ENCODE measurements around the gene SNX1. TPM values are rescaled to one million over a fixed set of nuclear protein-coding genes. Genes with fewer than 3 reads are reported as not detected.
A peak's percentile ranks its signal among the peaks of the same experiment; 100 is the strongest.
"Not testable (repeated sequence)": the region's sequence is repeated elsewhere in the genome, so short reads cannot be mapped to it uniquely, and the experiment has no call there.

The SNX1 gene
- total RNA-seq, 1 experiment from 2014 or later, result 75.5 TPM

- in situ Hi-C loops (cut with HindIII; ENCODE audit: low pct_unique_long_range_greater_than_20kb, low sequenced_read_pairs), result no loop called here
- DNase-seq (ENCODE audit: low read depth, low spot score), result no peak
These were observed 9.4 kb downstream of the SNX1 start for GRCh38 chr15:64105113-64105704.

GRCh38 chr15:64107337-64107736 lies 11.6 kb downstream of the SNX1 start:
- no peak for DNase-seq (ENCODE audit: low read depth, low spot score)
- in situ Hi-C loops (cut with HindIII; ENCODE audit: low pct_unique_long_range_greater_than_20kb, low sequenced_read_pairs), result no loop called here

GRCh38 chr15:64110108-64110701 lies 14.4 kb downstream of the SNX1 start:
- in situ Hi-C loops (cut with HindIII; ENCODE audit: low pct_unique_long_range_greater_than_20kb, low sequenced_read_pairs), result not testable (repeated sequence)

GRCh38 chr15:64110950-64111678 lies 15.3 kb downstream of the SNX1 start:
- DNase-seq (ENCODE audit: low read depth, low spot score), result no peak
- in situ Hi-C loops (cut with HindIII; ENCODE audit: low pct_unique_long_range_greater_than_20kb, low sequenced_read_pairs), result no loop called here

More at GRCh38 chr15:64110108-64110701, 14.4 kb downstream of the SNX1 start:
- DNase-seq (ENCODE audit: low read depth, low spot score), result not testable (repeated sequence)

GRCh38 chr15:64111679-64112050 lies 15.9 kb downstream of the SNX1 start:
- in situ Hi-C loops (cut with HindIII; ENCODE audit: low pct_unique_long_range_greater_than_20kb, low sequenced_read_pairs), result no loop called here
- DNase-seq (ENCODE audit: low read depth, low spot score), result peak; percentile 78

- DNase-seq (ENCODE audit: low read depth, low spot score), result peak; percentile 36
- in situ Hi-C loops (cut with HindIII; ENCODE audit: low pct_unique_long_range_greater_than_20kb, low sequenced_read_pairs), result no loop called here
These were observed 16.4 kb downstream of the SNX1 start for GRCh38 chr15:64112073-64112772.

- in situ Hi-C loops (cut with HindIII; ENCODE audit: low pct_unique_long_range_greater_than_20kb, low sequenced_read_pairs), result no loop called here
- no peak for DNase-seq (ENCODE audit: low read depth, low spot score)
These were observed 17.1 kb downstream of the SNX1 start for GRCh38 chr15:64112904-64113303.

- in situ Hi-C loops (cut with HindIII; ENCODE audit: low pct_unique_long_range_greater_than_20kb, low sequenced_read_pairs), result no loop called here
- no peak for DNase-seq (ENCODE audit: low read depth, low spot score)
These were observed 22.1 kb downstream of the SNX1 start for GRCh38 chr15:64117759-64118487.

- DNase-seq (ENCODE audit: low read depth, low spot score); in situ Hi-C loops (cut with HindIII; ENCODE audit: low pct_unique_long_range_greater_than_20kb, low sequenced_read_pairs): not testable (repeated sequence)
These were observed 24.5 kb downstream of the SNX1 start for GRCh38 chr15:64120322-64120721.

GRCh38 chr15:64121614-64122013 lies 25.8 kb downstream of the SNX1 start:
- in situ Hi-C loops (cut with HindIII; ENCODE audit: low pct_unique_long_range_greater_than_20kb, low sequenced_read_pairs), result no loop called here

GRCh38 chr15:64122444-64122843 lies 26.7 kb downstream of the SNX1 start:
- in situ Hi-C loops (cut with HindIII; ENCODE audit: low pct_unique_long_range_greater_than_20kb, low sequenced_read_pairs), result no loop called here
- no peak for DNase-seq (ENCODE audit: low read depth, low spot score)

More at GRCh38 chr15:64121614-64122013, 25.8 kb downstream of the SNX1 start:
- no peak for DNase-seq (ENCODE audit: low read depth, low spot score)

GRCh38 chr15:64122936-64123351 lies 27.2 kb downstream of the SNX1 start:
- in situ Hi-C loops (cut with HindIII; ENCODE audit: low pct_unique_long_range_greater_than_20kb, low sequenced_read_pairs), result no loop called here
- peak; percentile 96 for DNase-seq (ENCODE audit: low read depth, low spot score)

- in situ Hi-C loops (cut with HindIII; ENCODE audit: low pct_unique_long_range_greater_than_20kb, low sequenced_read_pairs), result no loop called here
- peak; percentile 92 for DNase-seq (ENCODE audit: low read depth, low spot score)
These were observed 30.2 kb downstream of the SNX1 start for GRCh38 chr15:64125978-64126377.

- in situ Hi-C loops (cut with HindIII; ENCODE audit: low pct_unique_long_range_greater_than_20kb, low sequenced_read_pairs), result no loop called here
- DNase-seq (ENCODE audit: low read depth, low spot score), result no peak
These were observed 31.9 kb downstream of the SNX1 start for GRCh38 chr15:64127521-64128270.

- no peak for DNase-seq (ENCODE audit: low read depth, low spot score)
- in situ Hi-C loops (cut with HindIII; ENCODE audit: low pct_unique_long_range_greater_than_20kb, low sequenced_read_pairs), result no loop called here
These were observed 34.4 kb downstream of the SNX1 start for GRCh38 chr15:64130159-64130558.

- in situ Hi-C loops (cut with HindIII; ENCODE audit: low pct_unique_long_range_greater_than_20kb, low sequenced_read_pairs), result no loop called here
- DNase-seq (ENCODE audit: low read depth, low spot score), result no peak
These were observed 35.8 kb downstream of the SNX1 start for GRCh38 chr15:64131547-64131946.

GRCh38 chr15:64132217-64132616 lies 36.4 kb downstream of the SNX1 start:
- in situ Hi-C loops (cut with HindIII; ENCODE audit: low pct_unique_long_range_greater_than_20kb, low sequenced_read_pairs), result no loop called here

More at GRCh38 chr15:64132217-64132616, 36.4 kb downstream of the SNX1 start:
- DNase-seq (ENCODE audit: low read depth, low spot score), result no peak

Data from SK-MEL-5 (cell line).